ENCODE data around the gene SERPINC1.
"Not testable (repeated sequence)": the region's sequence is repeated elsewhere in the genome, so short reads cannot be mapped to it uniquely, and the experiment has no call there.

GRCh38 chr1:173881117-173881516, 36.0 kb downstream of the SERPINC1 start:
- not testable (repeated sequence) for TF ChIP-seq CTCF (IDR thresholded peaks at IDR 0.05); CREM (CRISPR knock-in tag; IDR thresholded peaks at IDR 0.05); NR2C2 (CRISPR knock-in tag; IDR thresholded peaks at IDR 0.05); CREB1 (CRISPR knock-in tag; IDR thresholded peaks at IDR 0.05); ETV6 (CRISPR knock-in tag; IDR thresholded peaks at IDR 0.05); ZNF425 (CRISPR knock-in tag; conservative IDR thresholded peaks at IDR 0.05); MAX (CRISPR knock-in tag; IDR thresholded peaks at IDR 0.05); ZNF317 (CRISPR knock-in tag; IDR thresholded peaks at IDR 0.05; ENCODE audit: borderline replicate concordance, low read depth); JUN (CRISPR knock-in tag; IDR thresholded peaks at IDR 0.05); USF2 (CRISPR knock-in tag; IDR thresholded peaks at IDR 0.05)
